Rectal smooth muscle tissue (tissue), 1 donor: ENCODE measurements around the gene LRIT2.
A peak's percentile ranks its signal among the peaks of the same experiment; 100 is the strongest.
"Not testable (repeated sequence)": the region's sequence is repeated elsewhere in the genome, so short reads cannot be mapped to it uniquely, and the experiment has no call there.

ENCODE experiments used
- H3K27ac ChIP-seq: one replicate; pipeline ENCODE4 v1.7.0; 2013; ENCODE audit warnings: low read depth, low read length, inconsistent platforms
- H3K27me3 ChIP-seq: one replicate; pipeline ENCODE4 v1.7.0; 2013; ENCODE audit warnings: low read length; ENCODE audit not compliant: control insufficient read depth, insufficient read depth
- H3K36me3 ChIP-seq: one replicate; pipeline ENCODE4 v1.7.0; 2013; ENCODE audit warnings: low read length; ENCODE audit not compliant: control insufficient read depth, insufficient read depth
- H3K4me1 ChIP-seq: one replicate; pipeline ENCODE4 v1.7.0; 2013; ENCODE audit warnings: low read length; ENCODE audit not compliant: control insufficient read depth, insufficient read depth
- H3K4me3 ChIP-seq: one replicate; pipeline ENCODE4 v1.7.0; 2013; ENCODE audit warnings: low read length
- H3K9ac ChIP-seq: one replicate; pipeline ENCODE4 v1.7.0; 2013; ENCODE audit warnings: low read length

LRIT2 gene

DNA sequence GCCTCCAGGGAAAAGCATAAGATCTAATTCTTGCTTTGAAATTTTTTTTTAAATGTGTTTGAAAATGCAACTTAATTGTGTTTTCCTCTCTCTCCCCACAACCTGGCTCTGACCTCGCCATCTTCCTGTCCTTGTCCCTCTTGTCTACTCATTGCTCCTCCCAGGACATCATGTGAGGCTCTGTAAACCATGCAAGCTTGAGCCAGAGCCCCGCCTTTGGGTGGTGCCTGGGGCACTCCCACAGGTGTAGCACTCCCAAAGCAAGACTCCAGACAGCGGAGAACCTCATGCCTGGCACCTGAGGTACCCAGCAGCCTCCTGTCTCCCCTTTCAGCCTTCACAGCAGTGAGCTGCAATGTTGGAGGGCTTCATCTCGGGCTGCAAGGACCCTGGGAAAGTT is 40.8 kb downstream of the LRIT2 start:
- Histone ChIP-seq H3K4me3 (no peak overlapping the region), H3K27ac (no peak overlapping the region), H3K4me1 (peaks cover under 1% of the 10 kb centered on the region), H3K9ac (no peak overlapping the region), H3K36me3 (no peaks in the 10 kb centered on the region), H3K27me3 (no peaks in the 10 kb centered on the region)

DNA sequence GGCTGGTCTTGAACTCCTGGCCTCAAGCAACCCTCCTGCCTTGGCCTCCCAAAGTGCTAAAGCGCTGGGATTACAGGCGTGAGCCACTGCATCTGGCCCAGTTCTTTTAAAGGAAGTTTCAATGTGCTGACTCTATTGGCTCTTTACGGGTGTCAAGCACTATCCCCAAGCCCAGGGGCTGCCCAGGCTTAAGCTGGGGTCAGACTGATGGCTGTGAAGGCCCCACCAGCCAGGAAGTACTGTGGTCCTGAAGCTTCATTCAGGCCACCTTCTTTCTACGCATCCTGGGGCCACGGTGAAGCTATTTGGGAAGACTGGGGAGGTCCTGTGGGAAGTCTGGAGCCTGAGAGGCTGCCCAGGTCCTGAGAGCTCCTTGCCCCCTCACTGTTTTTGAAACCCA is 43.7 kb downstream of the LRIT2 start:
- H3K4me3 ChIP-seq: no peak overlapping the region
- peaks cover 6% of the 10 kb centered on the region for H3K4me1 ChIP-seq
- no peak overlapping the region for H3K27ac ChIP-seq
- no peak overlapping the region for H3K9ac ChIP-seq
- H3K27me3 ChIP-seq: no peaks in the 10 kb centered on the region
- H3K36me3 ChIP-seq: no peaks in the 10 kb centered on the region

DNA sequence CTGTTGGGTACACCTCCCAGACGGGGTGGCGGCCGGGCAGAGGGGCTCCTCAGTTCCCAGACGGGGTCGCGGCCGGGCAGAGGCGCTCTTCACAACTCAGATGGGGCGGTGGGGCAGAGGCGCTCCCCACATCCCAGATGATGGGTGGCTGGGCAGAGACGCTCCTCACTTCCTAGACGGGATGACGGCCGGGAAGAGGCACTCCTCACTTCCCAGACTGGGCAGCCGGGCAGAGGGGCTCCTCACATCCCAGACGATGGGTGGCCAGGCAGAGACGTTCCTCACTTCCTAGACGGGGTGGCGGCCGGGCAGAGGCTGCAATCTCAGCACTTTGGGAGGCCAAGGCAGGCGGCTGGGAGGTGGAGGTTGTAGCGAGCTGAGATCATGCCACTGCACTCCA is 45.0 kb downstream of the LRIT2 start:
- not testable (repeated sequence) for H3K36me3 ChIP-seq, H3K9ac ChIP-seq, H3K4me3 ChIP-seq, H3K4me1 ChIP-seq, H3K27ac ChIP-seq, H3K27me3 ChIP-seq

DNA sequence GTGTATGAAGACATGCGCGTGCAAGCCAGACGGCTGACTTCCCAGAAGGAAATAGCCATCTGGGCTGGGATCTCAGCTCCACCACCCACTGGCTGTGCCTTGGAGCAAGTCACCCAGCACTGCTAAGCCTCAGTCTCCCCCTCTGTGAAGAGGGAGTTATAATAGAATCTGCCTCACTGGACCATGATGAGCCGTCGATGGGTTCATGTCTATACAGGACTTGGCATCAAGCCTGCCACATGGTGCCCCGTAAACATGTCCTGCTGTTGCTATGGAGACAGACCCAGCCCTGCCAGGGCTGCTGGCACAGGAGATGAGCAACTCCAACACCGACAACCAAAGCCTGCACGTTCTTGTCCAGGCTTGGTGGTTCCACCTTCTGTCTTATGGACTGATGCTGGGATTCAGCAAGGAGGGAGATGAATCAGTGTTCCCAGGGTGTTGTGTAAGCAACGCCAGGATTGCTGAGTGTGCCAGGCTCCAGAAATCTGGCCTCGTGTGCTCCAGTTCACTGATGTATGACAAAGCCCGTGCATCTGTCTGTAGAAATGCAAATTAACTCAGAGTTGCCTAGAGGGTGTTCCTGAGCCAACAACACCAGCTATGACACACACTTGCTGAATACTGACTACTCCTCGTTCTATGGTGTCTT is 46.2 kb downstream of the LRIT2 start:
- H3K27ac ChIP-seq: no peak overlapping the region
- H3K27me3 ChIP-seq: no peaks in the 10 kb centered on the region
- no peaks in the 10 kb centered on the region for H3K36me3 ChIP-seq
- peaks cover 6% of the 10 kb centered on the region for H3K4me1 ChIP-seq
- H3K9ac ChIP-seq: no peak overlapping the region
- H3K4me3 ChIP-seq: no peak overlapping the region

DNA sequence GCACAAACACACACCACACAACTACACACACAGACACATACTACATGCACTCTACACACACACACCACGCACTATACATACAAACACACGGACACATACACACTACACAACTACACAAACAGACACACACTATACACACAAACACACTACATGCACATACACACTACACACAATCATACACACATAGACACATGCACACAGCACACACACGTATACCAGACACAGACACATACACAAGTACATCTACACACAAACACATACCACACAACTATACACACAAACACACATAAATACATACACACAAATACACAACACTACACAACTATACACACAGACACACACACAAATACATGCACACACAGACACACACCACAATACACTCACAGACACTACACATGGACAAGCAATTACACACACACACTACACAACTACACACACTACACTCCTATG is 47.2 kb downstream of the LRIT2 start:
- no peak overlapping the region for H3K4me3 ChIP-seq
- H3K27me3 ChIP-seq: no peaks in the 10 kb centered on the region
- H3K4me1 ChIP-seq: peaks cover 6% of the 10 kb centered on the region
- no peaks in the 10 kb centered on the region for H3K36me3 ChIP-seq
- no peak overlapping the region for H3K27ac ChIP-seq
- H3K9ac ChIP-seq: no peak overlapping the region

DNA sequence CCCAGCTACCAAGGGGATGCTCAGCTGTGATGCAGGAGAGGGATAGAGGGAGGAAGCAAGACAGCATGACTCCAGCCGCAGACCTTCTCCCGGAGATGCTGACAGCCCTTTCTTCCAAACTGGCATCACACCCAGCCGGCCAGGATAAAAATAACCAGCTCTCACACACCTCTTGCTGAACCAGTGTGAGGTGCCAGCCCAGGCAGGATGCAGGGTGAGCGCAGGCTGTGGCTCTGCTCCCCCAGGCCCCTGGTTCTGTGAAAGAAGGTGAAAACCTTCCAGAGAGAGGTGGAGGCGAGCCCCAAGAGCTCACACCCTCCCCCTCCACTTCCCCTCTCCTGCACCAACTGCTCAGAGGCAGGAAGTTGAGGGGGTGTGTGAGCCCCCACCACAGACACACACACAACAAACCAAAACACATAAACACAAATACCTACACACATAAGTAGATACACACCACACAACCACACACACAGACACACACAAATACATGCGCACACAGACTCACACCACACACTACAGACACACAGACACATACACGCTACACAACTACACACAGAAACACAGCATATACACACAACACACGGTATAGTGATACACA is 47.7 kb downstream of the LRIT2 start:
- Histone ChIP-seq H3K36me3 (no peaks in the 10 kb centered on the region), H3K4me3 (no peak overlapping the region), H3K9ac (no peak overlapping the region), H3K27ac (no peak overlapping the region), H3K27me3 (no peaks in the 10 kb centered on the region), H3K4me1 (peaks cover 6% of the 10 kb centered on the region)

DNA sequence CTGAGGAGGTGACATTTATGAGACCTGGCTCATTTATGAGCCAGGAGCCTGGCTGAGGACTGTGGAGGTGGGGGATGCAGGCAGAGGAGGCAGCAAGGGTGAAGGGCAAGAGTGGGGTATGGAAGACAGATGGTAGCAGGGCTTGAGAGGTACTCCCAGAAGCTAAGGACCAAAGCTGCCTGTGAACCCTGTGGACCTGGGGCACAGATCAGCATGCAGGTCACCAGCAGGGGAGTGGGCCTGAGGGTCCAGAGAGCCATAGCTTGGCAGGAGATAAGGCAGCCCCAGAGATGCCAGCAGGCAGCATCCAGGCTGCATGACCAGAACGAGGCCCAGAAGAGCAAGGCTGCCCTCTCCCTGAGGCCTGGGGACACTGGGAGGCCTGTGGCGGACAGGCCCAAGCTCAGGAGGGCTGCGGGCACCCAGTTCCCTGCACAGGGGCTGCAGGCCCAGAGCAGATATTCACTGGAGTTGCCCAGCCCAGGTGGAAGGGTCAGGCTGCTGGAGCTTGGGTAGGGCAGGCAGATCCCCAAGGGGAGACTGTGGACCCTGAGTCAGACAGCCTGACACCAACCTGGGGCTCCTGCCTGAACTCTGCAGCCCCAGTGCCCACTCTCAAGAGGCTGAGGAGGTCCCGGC is 48.4 kb downstream of the LRIT2 start:
- no peaks in the 10 kb centered on the region for H3K27me3 ChIP-seq
- peaks cover 6% of the 10 kb centered on the region for H3K4me1 ChIP-seq
- H3K36me3 ChIP-seq: no peaks in the 10 kb centered on the region
- no peak overlapping the region for H3K9ac ChIP-seq
- H3K4me3 ChIP-seq: no peak overlapping the region
- no peak overlapping the region for H3K27ac ChIP-seq

DNA sequence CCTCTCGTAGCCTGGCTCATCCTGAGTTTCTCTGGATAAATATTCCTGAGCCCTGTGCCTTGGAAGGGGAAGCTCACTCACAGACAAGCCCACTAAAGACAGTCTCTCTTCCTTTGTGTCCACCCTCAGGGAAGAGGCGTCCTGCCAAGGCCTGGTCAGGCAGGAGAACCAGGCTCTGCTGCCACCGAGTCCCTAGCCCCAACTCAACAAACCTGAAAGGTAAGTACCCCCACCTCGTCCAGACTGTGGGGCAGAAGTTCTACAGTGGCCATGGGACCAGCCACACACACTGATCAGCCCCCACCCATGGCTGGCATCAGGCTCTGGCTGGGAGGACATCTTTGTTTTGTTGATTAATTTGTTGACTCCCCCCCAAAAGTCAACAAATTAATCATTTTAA is 49.0 kb downstream of the LRIT2 start:
- no peak overlapping the region for H3K9ac ChIP-seq
- peaks cover 6% of the 10 kb centered on the region for H3K4me1 ChIP-seq
- H3K27ac ChIP-seq: no peak overlapping the region
- no peak overlapping the region for H3K4me3 ChIP-seq
- no peaks in the 10 kb centered on the region for H3K27me3 ChIP-seq
- no peaks in the 10 kb centered on the region for H3K36me3 ChIP-seq

DNA sequence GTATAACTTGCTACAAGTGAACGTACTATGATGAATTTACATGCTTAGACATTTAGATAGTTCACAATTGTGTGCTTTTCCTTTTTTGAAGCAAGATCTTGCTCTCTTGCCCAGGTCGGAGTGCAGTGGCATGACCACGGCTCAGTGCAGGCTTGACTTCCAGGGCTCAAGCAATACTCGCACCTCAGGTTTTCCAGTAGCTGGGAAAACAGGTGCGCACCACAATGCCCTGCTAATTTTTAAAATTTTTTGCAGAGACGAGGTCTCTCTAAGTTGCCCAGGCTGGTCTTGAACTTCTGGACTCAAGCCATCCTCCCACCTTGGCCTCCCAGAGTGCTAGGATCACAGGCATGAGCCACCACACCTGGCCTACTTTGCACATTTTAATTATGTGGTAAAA is 49.9 kb downstream of the LRIT2 start:
- Histone ChIP-seq H3K27ac (no peak overlapping the region), H3K4me1 (peaks cover 6% of the 10 kb centered on the region), H3K4me3 (peak overlapping the region; percentile 14), H3K9ac (no peak overlapping the region), H3K36me3 (no peaks in the 10 kb centered on the region), H3K27me3 (no peaks in the 10 kb centered on the region)

DNA sequence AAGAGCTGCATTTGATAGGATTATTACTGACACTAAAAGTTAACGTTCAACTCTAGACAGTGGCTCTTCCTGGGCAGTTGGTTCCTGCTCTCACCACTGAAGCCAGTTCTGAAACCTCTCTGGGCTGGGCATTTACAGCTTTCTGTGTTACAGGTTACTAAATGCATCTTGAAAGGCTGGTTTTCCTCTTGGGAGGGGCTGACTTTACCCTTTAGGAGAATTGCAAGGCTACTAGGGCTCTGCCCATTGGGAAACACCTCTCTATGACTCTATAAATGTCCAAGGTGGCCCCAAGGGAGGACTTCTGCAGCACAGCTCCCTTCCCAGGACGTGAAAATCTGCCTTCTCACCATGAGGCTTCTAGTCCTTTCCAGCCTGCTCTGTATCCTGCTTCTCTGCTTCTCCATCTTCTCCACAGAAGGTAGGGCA is 51.8 kb downstream of the LRIT2 start, which contains the start of gene GPR15LG:
GPR15LG (plus strand) TSS at position 301 of the 429 bp plus-strand sequence; CDS start at position 352, 51 bp downstream.
- H3K4me1 ChIP-seq: no peaks in the 10 kb centered on the region
- no peaks in the 10 kb centered on the region for H3K36me3 ChIP-seq
- no peak within 1 kb of the TSS for H3K9ac ChIP-seq
- H3K27ac ChIP-seq: no peak within 1 kb of the TSS
- no peaks in the 10 kb centered on the region for H3K27me3 ChIP-seq
- peak within 1 kb of the TSS; percentile 61 for H3K4me3 ChIP-seq

DNA sequence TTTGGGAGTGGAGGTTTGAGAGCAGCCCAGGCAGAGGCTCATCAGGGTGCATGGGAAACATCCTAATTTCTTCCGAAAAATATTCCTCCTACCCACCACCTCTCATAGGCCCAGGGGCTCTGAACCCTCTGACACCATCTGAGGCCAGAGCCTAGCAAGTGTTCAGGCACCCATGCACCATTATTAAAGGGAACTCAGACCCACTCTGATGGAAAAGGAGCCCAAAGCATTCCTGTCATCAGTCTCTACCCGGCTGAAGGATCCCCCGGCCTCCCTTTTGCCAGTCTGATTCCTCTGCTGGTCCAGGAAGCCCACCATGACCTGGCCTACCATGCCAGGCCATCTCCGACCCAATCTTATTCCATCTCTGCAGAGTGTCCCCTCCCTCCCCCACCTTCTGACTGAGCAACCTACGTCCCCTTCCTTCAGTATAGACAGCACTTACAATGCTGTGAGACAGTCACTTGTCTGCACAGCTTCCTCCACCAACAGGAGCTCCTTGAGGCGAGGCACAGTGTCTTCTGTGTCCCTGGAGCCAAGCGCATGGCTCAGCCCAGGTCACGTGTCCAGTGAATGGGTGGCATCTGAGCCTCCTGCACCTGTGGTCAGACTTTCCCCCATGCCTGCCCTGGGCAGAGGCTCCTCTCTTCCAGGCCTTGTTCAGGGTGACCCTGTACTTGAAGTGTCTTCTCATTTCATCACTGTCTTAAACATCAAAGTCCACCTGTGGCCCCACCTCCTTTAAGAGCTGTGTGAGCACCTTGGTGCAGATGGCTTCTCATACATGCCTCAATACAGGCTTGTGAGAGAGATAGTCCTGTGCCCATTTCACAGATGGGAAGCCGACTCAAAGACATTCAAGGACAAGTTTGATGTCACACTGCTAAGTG is 52.6 kb downstream of the LRIT2 start:
- H3K27me3 ChIP-seq: no peaks in the 10 kb centered on the region
- H3K27ac ChIP-seq: no peak overlapping the region
- no peak overlapping the region for H3K9ac ChIP-seq
- H3K36me3 ChIP-seq: no peaks in the 10 kb centered on the region
- H3K4me3 ChIP-seq: no peak overlapping the region
- H3K4me1 ChIP-seq: no peaks in the 10 kb centered on the region
